ENCODE measurements around the gene OSBPL10. TPM values are rescaled to one million over a fixed set of nuclear protein-coding genes. Genes with fewer than 3 reads are reported as not detected.

The OSBPL10 gene
- total and polyA plus RNA-seq, 2 of the 8 experiments (the other 6 are each of a cell fraction or from before 2014, with no cell fraction given): 26.2 to 86.7 TPM

DNA sequence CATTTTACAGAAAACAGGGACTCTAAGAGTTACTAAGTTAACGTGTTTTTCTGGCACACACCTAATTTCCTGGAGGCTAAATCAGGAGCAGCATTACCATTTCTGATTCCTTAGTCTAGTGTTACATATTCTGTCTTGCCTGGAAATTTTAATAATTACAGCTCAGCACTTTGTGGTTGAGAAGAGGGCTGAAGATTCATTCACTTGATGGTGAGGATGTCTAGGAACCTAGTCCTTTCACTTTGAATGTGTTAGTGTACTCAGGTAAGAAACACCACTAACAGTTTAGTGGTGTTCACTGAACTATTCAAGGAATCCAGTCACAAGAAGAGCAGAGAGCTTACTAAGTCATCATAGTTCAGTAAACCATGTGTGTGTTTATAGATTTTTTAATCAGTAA lies 345.5 kb downstream of the OSBPL10 start (continued):
- TF ChIP-seq, protein P1, sequence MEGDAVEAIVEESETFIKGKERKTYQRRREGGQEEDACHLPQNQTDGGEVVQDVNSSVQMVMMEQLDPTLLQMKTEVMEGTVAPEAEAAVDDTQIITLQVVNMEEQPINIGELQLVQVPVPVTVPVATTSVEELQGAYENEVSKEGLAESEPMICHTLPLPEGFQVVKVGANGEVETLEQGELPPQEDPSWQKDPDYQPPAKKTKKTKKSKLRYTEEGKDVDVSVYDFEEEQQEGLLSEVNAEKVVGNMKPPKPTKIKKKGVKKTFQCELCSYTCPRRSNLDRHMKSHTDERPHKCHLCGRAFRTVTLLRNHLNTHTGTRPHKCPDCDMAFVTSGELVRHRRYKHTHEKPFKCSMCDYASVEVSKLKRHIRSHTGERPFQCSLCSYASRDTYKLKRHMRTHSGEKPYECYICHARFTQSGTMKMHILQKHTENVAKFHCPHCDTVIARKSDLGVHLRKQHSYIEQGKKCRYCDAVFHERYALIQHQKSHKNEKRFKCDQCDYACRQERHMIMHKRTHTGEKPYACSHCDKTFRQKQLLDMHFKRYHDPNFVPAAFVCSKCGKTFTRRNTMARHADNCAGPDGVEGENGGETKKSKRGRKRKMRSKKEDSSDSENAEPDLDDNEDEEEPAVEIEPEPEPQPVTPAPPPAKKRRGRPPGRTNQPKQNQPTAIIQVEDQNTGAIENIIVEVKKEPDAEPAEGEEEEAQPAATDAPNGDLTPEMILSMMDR (IDR thresholded peaks at IDR 0.05; ENCODE audit: control extremely low read depth in 1 of 3, insufficient read depth in 1 of 3, low read depth in 1 of 3, low read length in 3 of 3): no peak
- TF ChIP-seq CBX5 (IDR thresholded peaks at IDR 0.05; ENCODE audit: low read depth, low read length) (no peak), TAF1 (IDR thresholded peaks at IDR 0.05; ENCODE audit: low read depth, low read length) (no peak), CBX8 (IDR thresholded peaks at IDR 0.05; ENCODE audit: borderline replicate concordance, low read depth, low read length) (no peak), BCL11A (IDR thresholded peaks at IDR 0.05; ENCODE audit: low read depth in 2 of 2, low read length in 2 of 2) (no peak), RXRA (IDR thresholded peaks at IDR 0.05; ENCODE audit: insufficient read depth, low read depth, low read length) (no peak), EZH2 (IDR thresholded peaks at IDR 0.05; ENCODE audit: low read depth, low read length, severe bottlenecking) (no peak)
